Stimulated activated CD4-positive, alpha-beta T cell treated with anti-CD3 and anti-CD28 coated beads, Interleukin-1b, Interleukin-23, amount 100 ng/mL, for 1 hour (primary cell): ENCODE measurements around the gene DCAF10.
A peak's percentile ranks its signal among the peaks of the same experiment; 100 is the strongest.
"Not testable (repeated sequence)": the region's sequence is repeated elsewhere in the genome, so short reads cannot be mapped to it uniquely, and the experiment has no call there.

Source experiments
- DNase-seq, 2 donors: peaks; one replicate each; pipeline ENCODE4 v3.0.0-alpha.2; 2020; ENCODE audit warnings: low read depth in 2 of 2

DCAF10 gene, protein sequence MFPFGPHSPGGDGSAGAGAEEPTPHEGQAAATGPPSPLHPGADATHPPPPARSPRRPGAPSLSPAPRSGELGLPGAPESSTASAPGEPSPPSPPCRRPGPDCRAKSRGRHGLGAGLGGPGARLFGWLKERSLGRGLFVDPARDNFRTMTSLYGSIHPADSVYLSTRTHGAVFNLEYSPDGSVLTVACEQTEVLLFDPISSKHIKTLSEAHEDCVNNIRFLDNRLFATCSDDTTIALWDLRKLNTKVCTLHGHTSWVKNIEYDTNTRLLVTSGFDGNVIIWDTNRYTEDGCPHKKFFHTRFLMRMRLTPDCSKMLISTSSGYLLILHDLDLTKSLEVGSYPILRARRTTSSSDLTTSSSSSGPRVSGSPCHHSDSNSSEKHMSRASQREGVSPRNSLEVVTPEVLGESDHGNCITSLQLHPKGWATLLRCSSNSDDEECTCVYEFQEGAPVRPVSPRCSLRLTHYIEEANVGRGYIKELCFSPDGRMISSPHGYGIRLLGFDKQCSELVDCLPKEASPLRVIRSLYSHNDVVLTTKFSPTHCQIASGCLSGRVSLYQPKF

GRCh38 chr9:37800631-37801286 is at the start of gene DCAF10:
Gene DCAF10 (plus strand): TSS chr9:37800797. CDS start chr9:37800867, 70 bp downstream.
- DNase-seq: peak; percentile 69 to 91

GRCh38 chr9:37751186-37751585 is 49.4 kb upstream of the DCAF10 start:
- no peak for DNase-seq

DNA sequence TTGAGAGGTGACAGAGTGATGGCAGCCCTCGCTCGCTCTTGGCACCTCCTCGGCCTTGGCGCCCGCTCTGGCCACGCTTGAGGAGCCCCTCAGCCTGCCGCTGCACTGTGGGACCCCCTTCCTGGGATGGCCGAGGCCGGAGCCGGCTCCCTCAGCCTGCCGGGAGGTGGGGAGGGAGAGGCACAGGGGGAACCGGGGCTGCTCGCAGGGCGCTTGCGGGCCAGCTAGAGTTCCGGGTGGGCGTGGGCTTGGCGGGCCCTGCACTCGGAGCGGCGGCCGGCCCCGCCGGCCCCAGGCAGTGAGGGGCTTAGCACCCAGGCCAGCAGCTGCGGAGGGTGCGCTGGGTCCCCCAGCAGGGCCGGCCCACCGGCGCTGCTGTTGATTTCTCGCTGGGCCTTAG is 48.9 kb upstream of the DCAF10 start:
- not testable (repeated sequence) for DNase-seq

DNA sequence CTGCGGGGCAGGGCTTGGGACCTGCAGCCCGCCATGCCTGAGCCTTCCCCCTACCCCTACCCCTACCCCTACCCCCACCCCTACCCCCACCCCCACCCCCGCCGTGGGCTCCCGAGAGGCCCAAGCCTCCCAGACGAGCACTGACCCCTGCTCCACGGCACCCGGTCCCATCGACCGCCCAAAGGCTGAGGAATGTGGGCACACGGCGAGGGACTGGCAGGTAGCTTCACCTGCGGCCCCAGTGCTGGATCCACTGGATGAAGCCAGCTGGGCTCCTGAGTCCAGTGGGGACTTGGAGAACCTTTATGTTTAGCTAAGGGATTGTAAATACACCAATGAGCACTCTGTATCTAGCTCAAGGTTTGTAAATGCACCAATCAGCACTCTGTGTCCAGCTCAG is 48.5 kb upstream of the DCAF10 start:
- DNase-seq: not testable (repeated sequence)

DNA sequence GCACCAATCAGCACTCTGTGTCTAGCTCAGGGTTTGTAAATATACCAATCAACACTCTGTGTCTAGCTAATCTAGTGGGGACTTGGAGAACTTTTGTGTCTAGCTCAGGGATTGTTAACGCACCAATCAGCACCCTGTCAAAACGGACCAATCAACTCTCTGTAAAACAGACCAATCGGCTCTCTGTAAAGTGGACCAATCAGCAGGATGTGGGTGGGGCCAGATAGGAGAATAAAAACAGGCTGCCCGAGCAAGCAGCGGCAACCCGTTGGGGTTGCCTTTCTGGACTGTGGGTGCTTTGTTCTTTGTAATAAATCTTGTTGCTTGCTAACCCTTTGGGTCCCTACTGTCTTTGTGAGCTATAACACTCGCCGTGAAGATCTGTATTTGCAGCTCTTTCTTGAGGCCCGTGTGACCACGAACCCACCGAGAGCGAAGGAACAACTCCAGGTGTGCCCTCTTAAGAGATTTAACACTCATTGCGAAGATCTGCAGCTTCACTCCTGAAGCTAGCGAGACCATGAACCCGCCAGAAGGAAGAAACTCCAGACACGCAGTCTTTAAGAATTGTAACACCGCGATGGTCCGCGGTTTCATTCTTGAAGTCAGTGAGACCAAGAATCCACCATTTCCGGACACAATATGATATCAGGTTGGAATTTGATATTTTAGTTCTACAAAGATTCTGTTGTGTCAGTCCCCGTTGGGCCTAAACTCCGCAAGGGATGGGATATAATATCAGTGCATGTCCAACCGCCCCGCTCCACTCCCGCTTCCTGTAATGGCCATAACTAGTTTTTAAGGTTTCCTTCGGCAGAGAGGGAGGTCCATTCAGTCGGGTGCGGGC is 47.7 kb upstream of the DCAF10 start:
- DNase-seq: no peak

DNA sequence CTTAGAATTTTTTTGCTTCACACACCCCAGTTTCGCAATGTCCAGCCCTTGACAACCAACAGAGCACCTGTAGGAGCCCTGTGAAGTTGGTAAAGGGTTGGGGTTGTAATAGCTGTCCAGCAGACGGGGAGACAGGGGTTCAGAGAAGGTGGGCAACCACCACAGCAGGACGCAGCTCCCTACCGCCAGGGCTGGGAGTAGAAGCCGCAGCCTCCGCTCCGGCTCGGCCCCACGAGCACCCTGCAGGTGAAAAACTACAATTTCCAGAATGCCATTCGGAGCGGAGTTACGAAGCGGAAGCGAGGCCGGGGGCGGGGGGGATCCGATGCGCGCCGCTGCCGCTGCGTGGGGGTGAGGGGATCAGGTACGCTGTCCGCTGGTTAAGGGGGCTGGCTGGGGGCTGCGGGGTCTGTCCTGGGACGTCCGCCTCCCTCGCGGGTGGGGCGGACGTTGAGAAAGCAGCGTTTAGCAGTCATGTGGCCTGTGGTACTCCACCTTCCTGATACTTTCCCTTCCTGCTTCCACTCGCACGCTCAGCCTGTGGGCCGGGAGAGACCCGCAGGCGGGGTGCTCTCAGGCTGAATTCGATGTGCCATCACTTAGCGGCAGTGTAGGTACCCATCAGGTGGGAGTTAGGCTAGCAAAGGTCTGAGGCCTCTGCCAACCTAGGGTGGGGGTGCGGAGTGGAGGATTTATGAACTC is 47.0 kb upstream of the DCAF10 start, which contains the start of gene TRMT10B:
TSS of gene TRMT10B (plus strand) at position 317 of the 702 bp plus-strand sequence. CDS start 8,127 bp downstream, outside the sequence.
- peak; percentile 7 to 56 for DNase-seq

DNA sequence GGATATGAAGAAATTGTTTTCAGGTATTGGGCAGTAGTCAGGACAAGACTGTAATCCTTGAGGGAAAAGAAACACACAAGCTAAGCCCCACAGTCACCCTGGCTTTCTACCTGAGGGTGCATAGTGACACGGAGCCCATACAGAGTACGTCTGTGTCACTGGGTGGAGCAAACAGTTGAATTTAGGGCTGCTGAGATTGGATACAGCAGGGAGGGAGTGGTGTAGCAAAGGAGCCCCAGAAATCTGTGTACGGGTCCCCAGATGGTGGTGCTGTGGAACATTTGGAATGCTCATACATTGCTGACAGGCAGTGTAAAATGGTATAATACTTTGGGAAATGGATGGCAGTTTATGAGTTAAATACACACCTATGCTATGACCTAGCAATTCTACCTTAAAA is 41.9 kb upstream of the DCAF10 start:
- no peak for DNase-seq

DNA sequence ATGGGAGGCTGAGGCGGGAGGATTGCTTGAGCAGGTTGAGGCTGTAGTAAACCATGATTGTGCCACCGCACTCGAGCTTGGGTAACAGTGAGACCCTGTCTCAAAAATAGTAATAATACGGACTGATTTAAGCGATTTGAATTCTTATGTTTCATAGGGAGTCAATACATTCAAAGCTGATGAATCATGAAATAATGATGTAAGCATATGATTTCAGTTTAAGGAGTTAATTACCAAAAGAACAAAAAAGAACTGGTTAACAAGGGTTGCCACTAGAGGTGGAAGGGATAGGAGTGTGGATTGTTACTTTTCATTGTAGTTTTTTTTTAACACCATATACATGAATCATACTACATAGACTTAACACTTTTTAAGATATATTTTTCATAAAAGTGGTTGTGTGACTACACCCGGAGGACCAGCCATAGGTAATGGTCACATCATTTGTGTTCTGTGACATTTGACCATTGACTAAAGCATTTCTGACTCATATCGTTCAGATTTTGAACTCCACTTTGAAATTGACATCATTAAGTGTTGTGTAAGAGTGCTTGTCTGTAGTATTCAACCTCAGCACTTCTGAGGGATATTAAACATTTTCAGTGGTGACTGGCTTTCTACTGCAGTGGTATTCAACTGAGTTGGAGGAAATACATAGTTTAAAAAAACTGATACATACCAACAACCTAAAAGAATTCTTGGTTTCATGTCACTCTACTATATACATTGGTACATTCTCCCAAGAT is 40.0 kb upstream of the DCAF10 start:
- DNase-seq: no peak

- no peak for DNase-seq
Observed at GRCh38 chr9:37761511-37761910, 39.1 kb upstream of the DCAF10 start.

- not testable (repeated sequence) for DNase-seq
Observed at GRCh38 chr9:37765263-37765662, 35.3 kb upstream of the DCAF10 start.

DNA sequence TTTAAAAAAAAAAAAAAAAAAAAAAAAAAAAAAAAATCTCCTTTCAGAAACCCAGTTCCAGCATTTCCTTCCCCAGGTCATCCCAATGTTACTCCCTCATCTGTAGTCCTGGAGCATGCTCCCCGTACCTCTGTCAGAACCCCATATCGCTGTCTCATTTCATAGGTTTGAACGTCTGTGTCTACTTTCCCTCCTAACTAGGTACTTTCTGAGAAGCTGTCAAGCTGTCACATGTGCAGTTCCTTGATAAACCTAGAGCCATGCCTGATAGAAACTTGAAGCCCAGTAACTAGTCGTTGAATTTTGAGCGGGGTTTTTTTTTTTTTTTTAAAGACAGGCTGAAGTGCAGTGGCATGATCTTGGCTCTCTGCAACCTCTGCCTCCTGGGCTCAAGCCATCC is 31.3 kb upstream of the DCAF10 start:
- DNase-seq: no peak

DNA sequence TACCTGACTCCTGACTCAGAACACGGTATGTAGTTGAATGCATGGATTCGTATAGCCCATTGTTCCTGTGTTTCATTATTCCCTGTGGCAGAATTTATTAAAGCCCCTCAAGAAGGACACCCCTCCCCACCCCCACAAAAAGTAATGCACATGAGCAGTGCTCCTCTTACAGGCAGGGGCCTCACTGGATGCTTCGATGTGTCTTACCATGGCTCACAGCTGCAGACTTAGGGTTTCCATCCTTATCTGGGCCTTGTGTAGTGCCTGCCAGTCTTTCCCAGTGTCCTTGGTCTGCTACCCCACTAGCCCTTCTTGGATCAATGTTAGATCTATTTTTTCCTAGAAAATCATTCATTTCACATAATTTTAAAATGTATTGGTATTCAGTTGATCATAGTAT is 30.6 kb upstream of the DCAF10 start:
- no peak for DNase-seq

DNA sequence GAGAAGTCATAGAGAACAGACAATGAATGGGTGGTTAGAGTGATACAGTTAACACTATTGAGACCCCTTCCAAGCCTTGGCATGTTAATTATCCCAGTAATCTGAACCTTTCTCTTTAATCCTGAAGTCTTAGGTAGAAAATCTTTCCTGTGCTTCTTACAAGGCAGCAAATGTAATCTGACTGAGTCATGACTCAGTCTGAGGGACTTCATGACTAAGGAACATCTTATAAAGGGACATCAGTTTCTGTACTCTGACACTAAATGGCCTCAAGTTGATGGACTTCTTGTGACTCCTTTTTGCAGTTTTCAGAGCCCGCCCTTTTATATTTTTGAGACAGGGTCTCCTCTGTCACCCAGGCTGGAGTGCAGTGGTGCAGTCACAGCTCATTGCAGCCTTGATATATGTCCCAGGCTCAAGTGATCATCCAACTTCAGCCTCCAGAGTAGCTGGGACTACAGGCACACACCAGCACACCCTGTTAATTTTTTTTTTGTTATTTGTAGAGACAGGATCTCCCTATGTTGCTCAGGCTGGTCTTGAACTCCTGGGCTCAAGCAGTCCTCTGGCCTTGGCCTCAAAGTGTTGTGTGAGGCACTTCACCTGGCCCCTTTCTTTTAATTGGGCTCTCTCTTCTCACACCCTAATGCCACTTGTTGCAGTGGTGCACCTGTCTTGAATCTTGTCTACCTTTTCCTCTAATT is 25.2 kb upstream of the DCAF10 start:
- no peak for DNase-seq

DNA sequence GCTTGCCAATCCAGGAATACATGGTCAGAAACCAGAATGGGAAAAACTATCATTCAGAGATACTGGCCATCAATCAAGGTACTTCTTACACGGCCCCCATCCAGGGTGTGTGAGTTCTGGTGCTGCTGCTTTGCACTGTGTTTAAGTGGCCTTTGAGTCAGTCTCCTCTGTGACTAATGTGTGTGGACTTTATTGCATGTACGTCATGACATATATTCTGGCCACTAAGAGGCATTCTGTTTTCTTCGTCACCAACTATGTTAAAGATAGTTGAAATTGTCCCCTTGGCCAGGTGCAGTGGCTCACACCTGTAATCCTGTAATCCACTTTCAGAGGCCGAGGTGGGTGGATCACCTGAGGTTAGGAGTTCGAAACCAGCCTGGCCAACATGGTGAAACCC is 24.3 kb upstream of the DCAF10 start:
- DNase-seq: no peak

- DNase-seq: no peak
Observed at GRCh38 chr9:37778534-37778933, 22.1 kb upstream of the DCAF10 start.

- no peak for DNase-seq
Observed at GRCh38 chr9:37784291-37784615, 16.3 kb upstream of the DCAF10 start.

DNA sequence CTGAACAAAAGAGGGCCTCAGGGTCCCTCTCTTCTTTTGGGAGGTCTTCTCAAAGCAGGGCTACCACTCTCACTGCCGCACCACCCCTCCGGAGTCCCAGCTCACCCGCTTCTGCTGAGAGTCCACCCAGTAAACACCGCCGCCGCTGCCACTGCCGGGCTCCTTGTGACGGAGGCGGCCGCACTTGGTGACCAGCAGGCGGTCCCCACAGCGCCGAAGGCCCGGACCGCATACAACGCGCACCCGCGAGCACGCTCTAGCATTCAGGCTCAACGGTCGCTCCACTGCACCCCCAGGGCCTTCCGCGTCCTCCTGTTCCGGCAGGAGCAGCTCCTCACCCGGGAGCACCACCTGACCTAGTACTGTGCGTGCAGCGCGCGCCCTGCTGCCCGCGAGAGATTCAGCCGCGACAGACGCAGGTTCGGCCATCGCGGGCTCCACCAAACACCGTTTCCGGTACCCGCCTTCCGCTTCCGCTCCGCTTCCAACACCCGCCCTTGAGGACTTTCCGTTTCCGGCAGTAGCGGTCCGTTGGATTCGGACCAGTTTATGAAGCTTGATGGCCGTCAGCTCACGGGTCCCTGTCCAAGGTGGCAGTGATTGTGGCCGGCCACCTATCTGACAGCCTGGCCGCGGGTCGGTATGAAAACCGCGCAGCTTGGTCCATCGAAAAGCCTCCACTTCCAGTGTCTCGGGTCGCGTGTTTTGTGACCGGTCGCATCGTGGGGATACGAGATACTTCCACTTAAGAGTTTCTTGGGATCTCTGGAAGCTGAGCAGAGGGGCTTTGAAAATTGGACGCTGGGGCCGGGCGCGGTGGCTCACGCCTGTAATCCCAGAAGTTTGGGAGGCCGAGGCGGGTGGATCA is 15.7 kb upstream of the DCAF10 start, which contains the start of gene EXOSC3:
TSS of gene EXOSC3 (minus strand) at position 449 of the 868 bp plus-strand sequence. CDS start at position 429, 20 bp downstream.
- DNase-seq: peak; percentile 44 to 60

- no peak for DNase-seq
Observed at GRCh38 chr9:37787059-37787458, 13.5 kb upstream of the DCAF10 start.

DNA sequence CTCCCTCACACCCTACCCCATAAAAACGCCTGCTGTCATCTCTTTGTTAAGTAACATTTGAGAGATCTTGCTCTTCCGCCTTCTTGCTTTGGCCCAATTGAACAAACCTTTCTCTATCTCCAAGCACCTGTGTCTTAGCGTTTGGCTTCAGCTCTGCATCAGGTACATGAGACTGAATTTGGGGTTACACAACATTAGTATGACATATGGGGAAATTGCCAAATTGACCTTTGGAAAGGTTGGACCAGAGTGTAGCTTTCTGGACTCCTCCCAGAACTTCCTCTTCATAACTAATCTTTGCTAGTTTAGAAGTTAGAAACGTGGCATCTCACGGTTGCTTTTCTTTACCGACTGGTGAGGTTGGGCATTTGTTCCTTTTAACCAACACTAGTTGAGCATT is 12.3 kb upstream of the DCAF10 start:
- no peak for DNase-seq
